ENCODE results near the gene ARHGDIG. TPM values are rescaled to one million over a fixed set of nuclear protein-coding genes. Genes with fewer than 3 reads are reported as not detected.

ARHGDIG gene
- total RNA-seq, 4 donors from 2014 or later = not detected

GRCh38 chr16:284204-285120 lies 4.1 kb downstream of the ARHGDIG start:
- WGBS, 2 donors = 91 to 94% methylated on average over 38 to 40 of the region's 52 CpGs
- Histone ChIP-seq H3K27ac (no peak overlapping the region), H3K4me1 (peaks cover 0 to 17% (median 7%) of the 10 kb centered on the region in 4 donors), H3K4me3 (no peak overlapping the region), H3K9me3 (no peaks in the 10 kb centered on the region), H3K27me3 (peaks cover 0 to 29% of the 10 kb centered on the region in 2 donors), H3K36me3 (peaks cover 0 to 50% (median 9%) of the 10 kb centered on the region in 3 donors)
- no peak for DNase-seq (ENCODE audit: low spot score in 2 of 2)
- TF ChIP-seq EP300 (IDR thresholded peaks at IDR 0.05) = no peak
- no peak for TF ChIP-seq CTCF (IDR thresholded peaks at IDR 0.05)
- no peak for TF ChIP-seq POLR2A (IDR thresholded peaks at IDR 0.05)

GRCh38 chr16:285146-286055 lies 5.0 kb downstream of the ARHGDIG start:
- Histone ChIP-seq H3K27me3 (peaks cover 0 to 24% of the 10 kb centered on the region in 2 donors), H3K9me3 (no peaks in the 10 kb centered on the region), H3K36me3 (peaks cover 0 to 59% (median 9%) of the 10 kb centered on the region in 3 donors), H3K4me1 (peaks cover 0 to 13% (median 7%) of the 10 kb centered on the region in 4 donors), H3K4me3 (no peak overlapping the region), H3K27ac (no peak overlapping the region)
- no peak for DNase-seq (ENCODE audit: low spot score in 2 of 2)
- TF ChIP-seq CTCF (IDR thresholded peaks at IDR 0.05) = no peak
- TF ChIP-seq EP300 (IDR thresholded peaks at IDR 0.05) = no peak
- no peak for TF ChIP-seq POLR2A (IDR thresholded peaks at IDR 0.05)
- WGBS, 2 donors = 96 to 97% methylated on average over 31 to 46 of the region's 48 CpGs

GRCh38 chr16:286491-287297 lies 6.3 kb downstream of the ARHGDIG start:
- peaks cover 1 to 72% (median 16%) of the 10 kb centered on the region in 3 donors for H3K36me3 ChIP-seq

GRCh38 chr16:287298-287811 lies 7.0 kb downstream of the ARHGDIG start:
- TF ChIP-seq CTCF (IDR thresholded peaks at IDR 0.05) (no peak), EP300 (IDR thresholded peaks at IDR 0.05) (no peak), POLR2A (IDR thresholded peaks at IDR 0.05) (no peak)
- no peaks in the 10 kb centered on the region for H3K4me1 ChIP-seq
- no peaks in the 10 kb centered on the region for H3K9me3 ChIP-seq
- DNase-seq (ENCODE audit: low spot score in 2 of 2) = no peak
- H3K27ac ChIP-seq = no peak overlapping the region
- WGBS, 2 donors = 81 to 87% methylated on average over 16 of the region's 16 CpGs
- no peak overlapping the region for H3K4me3 ChIP-seq
- H3K27me3 ChIP-seq = peaks cover 0 to 7% of the 10 kb centered on the region in 2 donors
- H3K36me3 ChIP-seq = peaks cover 2 to 79% (median 16%) of the 10 kb centered on the region in 3 donors

More at GRCh38 chr16:286491-287297, 6.3 kb downstream of the ARHGDIG start:
- Histone ChIP-seq H3K27me3 (peaks cover 0 to 14% of the 10 kb centered on the region in 2 donors), H3K9me3 (no peaks in the 10 kb centered on the region), H3K27ac (no peak overlapping the region), H3K4me3 (no peak overlapping the region), H3K4me1 (peaks cover 0 to 1% (median 0%) of the 10 kb centered on the region in 4 donors)
- WGBS, 2 donors = 86 to 88% methylated on average over 19 to 22 of the region's 22 CpGs
- no peak for TF ChIP-seq EP300 (IDR thresholded peaks at IDR 0.05)
- TF ChIP-seq CTCF (IDR thresholded peaks at IDR 0.05) = no peak
- no peak for TF ChIP-seq POLR2A (IDR thresholded peaks at IDR 0.05)
- no peak for DNase-seq (ENCODE audit: low spot score in 2 of 2)
